ENCODE data around the gene SLC7A6.

GRCh38 chr16:68217506-68217905 is 46.8 kb upstream of the SLC7A6 start:
- TF ChIP-seq POLR2AphosphoS5 (IDR thresholded peaks at IDR 0.05; ENCODE audit: borderline replicate concordance, low read depth, low read length) (no peak), EZH2 (IDR thresholded peaks at IDR 0.05) (no peak)
